Measurements from ENCODE around the gene GPD2.

Gene GPD2

GRCh38 chr2:156435718-156436496 lies at the start of gene GPD2:
GPD2 (plus strand) TSS chr2:156436379; CDS start chr2:156476106, 39,727 bp downstream.
- DNase-seq: peak; percentile 63

GRCh38 chr2:156394033-156394741 lies 42.0 kb upstream of the GPD2 start:
- no peak for DNase-seq

- DNase-seq: no peak
These were observed 40.1 kb upstream of the GPD2 start for GRCh38 chr2:156396126-156396525.

- DNase-seq: no peak
These were observed 39.0 kb upstream of the GPD2 start for GRCh38 chr2:156397229-156397628.

- DNase-seq: no peak
These were observed 38.0 kb upstream of the GPD2 start for GRCh38 chr2:156398176-156398575.

GRCh38 chr2:156399224-156399949 lies 36.8 kb upstream of the GPD2 start:
- DNase-seq: no peak

GRCh38 chr2:156399950-156400705 lies 36.1 kb upstream of the GPD2 start:
- DNase-seq: peak; percentile 68

GRCh38 chr2:156400706-156401678 lies 35.2 kb upstream of the GPD2 start:
- DNase-seq: no peak

GRCh38 chr2:156401861-156402260 lies 34.3 kb upstream of the GPD2 start:
- DNase-seq: no peak

- no peak for DNase-seq
These were observed 30.6 kb upstream of the GPD2 start for GRCh38 chr2:156405586-156405985.

GRCh38 chr2:156411835-156412234 lies 24.3 kb upstream of the GPD2 start:
- no peak for DNase-seq

- DNase-seq: no peak
These were observed 14.3 kb upstream of the GPD2 start for GRCh38 chr2:156421851-156422250.

- DNase-seq: no peak
These were observed 12.4 kb upstream of the GPD2 start for GRCh38 chr2:156423674-156424282.

GRCh38 chr2:156427074-156427473 lies 9.1 kb upstream of the GPD2 start:
- DNase-seq: no peak

GRCh38 chr2:156429211-156429610 lies 7.0 kb upstream of the GPD2 start:
- no peak for DNase-seq

GRCh38 chr2:156430236-156430979 lies 5.8 kb upstream of the GPD2 start:
- DNase-seq: no peak

- DNase-seq: no peak
These were observed 5.2 kb upstream of the GPD2 start for GRCh38 chr2:156430980-156431358.

GRCh38 chr2:156434461-156435291 lies 1.5 kb upstream of the GPD2 start:
- no peak for DNase-seq

GRCh38 chr2:156435396-156435717 lies 822 bp upstream of the GPD2 start:
- no peak for DNase-seq

All from 8988T (cell line).